Activated T-cell treated with anti-CD3 and anti-CD28 coated beads, Interleukin-2, amount 50 U/mL, for 1 hour (primary cell): Measurements from ENCODE around the gene ZMAT5.

ENCODE experiments used
- DNase-seq: peaks from one replicate; pipeline ENCODE4 v3.0.0-alpha.2; 2020

Gene ZMAT5

GRCh38 chr22:29726512-29727130 lies 40.2 kb downstream of the ZMAT5 start:
- no peak for DNase-seq

DNA sequence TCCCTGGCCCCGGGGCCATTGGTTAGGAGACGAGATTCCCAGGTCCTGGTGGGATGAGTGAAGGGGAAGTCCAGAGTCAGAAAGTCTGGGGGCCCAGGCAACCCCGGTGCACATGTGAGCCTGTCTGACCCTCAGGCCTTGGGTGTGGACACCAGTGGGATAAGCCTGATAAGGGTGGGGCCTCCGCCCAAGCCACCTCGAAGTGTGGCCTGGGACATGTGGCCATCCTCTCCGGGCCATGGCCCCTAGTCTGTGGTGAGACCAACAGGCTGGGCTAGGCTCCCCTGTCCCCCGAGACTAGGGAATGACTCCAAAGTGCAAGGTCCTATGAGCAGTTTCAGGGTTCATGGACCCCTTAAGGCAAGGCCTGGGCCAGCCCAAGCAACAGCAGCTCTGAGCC lies 40.7 kb downstream of the ZMAT5 start:
- no peak for DNase-seq

DNA sequence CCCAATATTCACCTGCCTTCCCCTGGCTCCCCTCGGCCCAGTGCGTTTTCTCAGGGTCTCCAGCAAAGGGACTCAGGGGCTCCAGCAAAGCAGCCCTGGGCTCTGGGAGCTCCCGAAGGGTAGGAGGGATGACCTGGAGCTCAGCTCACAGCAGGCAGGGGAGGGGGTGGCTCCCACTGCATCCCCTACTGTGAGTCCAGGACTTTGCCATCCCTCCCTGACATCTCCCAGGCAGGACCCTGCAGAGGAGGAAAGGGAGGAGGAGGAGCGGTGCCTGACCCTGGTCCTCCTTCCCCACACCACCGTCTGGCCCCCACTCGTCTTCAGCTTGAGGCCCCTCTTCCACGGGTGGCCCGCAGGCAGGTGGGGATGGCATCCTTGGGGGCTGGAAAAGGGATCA lies 42.0 kb downstream of the ZMAT5 start:
- DNase-seq = no peak

DNA sequence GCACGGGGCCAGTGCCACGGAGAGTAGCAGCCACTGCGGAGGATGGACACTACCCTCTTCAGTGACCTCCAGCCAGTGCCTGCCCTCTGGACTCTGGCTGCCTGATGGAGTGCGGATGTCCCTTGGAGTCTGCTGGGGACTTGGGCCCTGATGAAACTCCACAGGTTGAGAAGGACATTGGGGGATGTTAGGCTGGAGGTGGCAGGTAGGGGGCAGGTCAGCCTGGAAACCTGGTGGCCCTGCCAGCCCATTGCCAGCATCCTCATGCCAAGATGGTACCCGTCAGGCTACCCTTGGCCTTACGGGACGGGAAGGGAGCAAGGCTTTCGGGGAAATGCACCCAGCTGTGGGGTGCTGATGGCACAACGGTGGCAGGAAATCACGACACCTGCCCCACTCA lies 43.0 kb downstream of the ZMAT5 start:
- no peak for DNase-seq

- DNase-seq = no peak
These were observed 44.2 kb downstream of the ZMAT5 start for GRCh38 chr22:29722587-29722986.

GRCh38 chr22:29722151-29722550 lies 44.7 kb downstream of the ZMAT5 start:
- no peak for DNase-seq

DNA sequence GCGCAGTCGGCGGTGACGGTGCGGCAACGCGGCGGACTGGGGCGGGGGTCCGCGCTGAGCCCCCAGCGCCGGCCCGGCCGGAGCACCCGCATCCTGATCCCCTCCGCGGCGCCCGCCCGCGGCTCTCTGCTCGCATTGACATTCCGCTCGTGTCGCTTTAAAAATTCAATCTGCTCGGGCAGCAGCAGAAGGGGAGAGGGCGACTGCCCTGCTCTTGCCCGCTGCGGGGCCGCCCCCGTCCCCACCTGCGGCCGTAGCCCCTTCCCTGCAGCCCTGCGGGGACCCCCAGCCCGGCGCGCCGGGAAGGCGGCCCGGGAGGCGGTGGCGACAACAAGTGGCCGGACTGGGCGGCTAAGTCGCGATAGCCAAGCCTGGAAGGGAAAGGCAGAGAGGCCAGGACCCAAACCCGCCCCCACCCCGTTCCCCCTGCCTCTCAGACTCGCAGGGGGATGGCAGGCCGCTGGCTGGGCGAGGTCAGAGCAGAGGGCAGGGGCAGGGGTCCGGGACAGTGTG lies 45.9 kb downstream of the ZMAT5 start:
- DNase-seq = no peak

DNA sequence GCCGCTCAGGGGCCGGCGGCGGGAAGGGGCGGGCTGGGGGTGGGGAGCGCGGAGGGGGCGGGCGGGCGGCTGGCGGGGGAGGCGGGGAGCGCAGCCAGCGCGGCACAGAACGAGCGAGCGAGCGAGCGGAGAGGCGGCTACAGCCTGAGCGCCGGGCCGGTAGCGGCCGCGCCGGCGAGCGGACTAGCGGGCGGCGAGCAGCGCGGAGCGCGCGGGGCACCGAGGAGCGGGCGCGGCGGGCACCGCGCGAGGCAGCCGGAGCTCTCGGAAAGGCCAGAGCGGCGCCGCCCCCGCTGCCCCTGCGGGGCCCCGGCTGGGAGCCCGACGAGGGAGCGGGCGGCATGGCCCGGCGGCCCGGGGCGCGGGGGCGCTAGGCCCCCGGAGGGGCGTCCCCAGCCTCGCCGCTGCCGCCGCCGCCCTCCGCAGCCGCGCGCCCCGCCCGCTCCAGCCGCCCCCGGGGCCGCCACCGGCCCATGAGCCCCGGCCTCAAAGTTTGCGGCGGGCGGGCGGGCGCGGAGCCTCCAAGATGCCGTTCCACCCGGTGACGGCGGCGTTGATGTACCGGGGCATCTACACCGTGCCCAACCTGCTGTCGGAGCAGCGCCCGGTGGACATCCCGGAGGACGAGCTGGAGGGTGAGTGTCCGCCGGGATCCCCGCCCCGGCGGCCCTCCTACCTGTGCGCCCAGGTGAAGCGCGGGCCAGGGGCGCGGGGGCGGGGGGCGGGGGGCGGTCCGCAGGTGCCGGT lies 46.7 kb downstream of the ZMAT5 start, which contains the start of gene CABP7:
Gene CABP7, plus strand, starts transcription at position 105 of the 747 bp plus-strand sequence. Its CDS starts 422 bp downstream, at position 527.
- no peak for DNase-seq

DNA sequence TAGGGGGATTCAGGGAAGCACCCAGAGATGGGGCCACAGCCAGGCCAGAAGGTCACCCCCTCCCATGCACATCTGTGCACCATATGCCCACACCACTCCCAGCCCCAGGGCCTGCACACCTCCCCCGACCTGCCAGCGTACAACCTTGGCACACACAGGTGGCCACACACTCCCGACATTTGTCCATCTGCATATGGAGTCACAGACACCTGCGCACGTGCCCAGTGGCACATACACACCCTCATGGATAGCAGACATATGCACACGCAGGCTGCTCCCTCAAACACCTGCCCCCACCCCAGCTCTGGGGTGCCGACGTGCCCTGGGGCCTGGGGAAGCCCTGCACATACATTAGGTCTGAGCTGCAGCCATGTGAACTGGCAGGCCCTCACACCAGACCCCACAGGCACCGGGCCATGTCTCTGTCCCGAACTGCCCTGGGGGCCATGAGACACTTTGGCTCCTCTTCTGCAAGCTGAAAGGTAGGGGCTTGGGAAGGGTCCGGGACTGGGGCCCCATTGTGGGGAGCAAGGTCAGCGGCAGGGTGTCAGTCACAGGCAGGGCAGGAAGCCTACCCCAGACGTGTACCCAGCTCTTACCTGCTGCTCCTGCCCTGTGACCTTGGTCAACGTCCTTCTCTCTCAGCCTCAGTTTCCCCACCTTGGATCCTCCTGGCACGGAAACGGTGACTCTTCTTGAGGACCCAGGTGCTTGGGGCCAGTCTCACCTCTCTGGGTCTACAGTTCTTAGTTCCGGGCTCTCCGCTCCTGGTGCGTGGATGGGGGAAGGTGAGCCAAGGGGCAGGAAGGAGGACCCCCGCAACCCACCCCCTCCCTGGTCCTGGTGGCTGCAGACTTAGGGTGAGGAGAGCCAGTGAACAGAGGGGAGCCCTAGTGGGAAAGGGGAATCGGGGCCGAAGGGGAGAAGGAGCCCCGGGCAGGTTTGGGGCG lies 47.6 kb downstream of the ZMAT5 start:
- DNase-seq = no peak

DNA sequence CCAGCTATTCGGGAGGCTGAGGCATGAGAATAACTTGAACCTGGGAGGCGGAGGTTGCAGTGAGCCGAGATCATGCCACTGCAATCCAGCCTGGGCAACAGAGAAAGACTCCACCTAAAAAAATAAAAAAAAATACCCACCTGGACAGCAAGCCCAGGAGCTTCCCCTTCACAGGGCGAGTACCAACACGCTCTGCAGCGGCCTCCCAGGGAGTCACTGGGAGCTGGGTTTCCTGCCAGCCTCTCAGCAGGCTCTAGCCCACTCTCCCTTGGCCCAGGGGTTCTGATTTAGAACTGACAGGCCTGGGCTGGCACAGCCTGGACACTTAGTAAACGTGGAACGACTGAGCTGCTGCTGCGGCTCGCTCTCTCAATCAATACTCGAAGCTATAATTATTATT lies 49.0 kb downstream of the ZMAT5 start:
- no peak for DNase-seq

DNA sequence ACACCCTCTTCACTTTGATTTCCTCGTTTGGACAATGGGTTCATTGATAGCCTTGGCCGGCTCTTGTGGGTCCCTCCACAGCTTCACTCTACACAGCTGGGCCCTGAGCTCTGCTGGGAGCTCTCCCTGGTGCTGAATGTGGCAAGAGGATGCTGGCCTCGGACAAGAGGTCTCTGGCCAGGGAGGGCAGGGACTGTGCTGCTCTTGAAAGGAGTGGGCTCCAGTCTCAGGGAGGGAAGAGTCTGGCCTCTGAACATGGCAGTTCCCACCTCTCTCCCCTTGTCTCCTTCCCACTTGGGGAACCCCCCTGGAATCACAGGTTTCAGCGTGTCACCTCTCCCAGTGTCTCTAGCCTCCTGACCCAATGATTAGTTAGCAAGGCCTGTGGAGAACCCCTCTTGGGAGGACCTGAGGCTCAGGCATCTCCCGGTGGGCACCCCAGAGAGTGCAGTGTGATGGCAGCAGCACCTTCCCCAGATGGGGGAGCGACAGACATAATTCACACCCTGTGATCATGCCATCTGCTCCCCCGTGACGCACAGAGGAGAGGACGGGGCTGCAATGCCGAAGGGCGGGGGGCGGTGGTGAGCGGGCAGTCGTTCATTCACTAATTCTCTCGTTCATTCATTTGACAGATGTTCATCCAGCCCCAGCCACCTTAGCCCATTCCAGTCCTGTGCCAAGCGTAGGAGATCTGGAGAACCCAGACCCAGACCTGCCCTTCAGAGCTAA lies 49.8 kb downstream of the ZMAT5 start:
- no peak for DNase-seq

DNA sequence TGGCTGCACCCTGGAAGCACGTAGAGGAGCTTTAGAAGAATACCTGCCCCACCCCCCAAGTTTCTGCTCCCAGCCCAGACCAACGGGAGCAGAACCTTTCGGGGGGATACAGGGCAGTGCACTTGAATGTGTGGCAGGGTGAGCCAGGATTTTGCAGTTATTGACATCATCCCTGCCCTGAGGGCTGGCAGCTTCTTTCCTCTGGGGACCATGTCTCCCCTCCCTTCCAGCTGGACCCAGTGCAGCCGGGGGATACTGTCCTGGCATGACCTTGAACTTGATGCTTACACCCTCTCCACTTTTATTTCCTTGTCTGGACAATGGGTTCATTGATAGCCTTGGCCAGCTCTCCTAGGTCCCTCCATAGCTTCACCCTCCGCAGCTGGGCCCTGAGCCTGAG lies 51.1 kb downstream of the ZMAT5 start:
- no peak for DNase-seq

- DNase-seq = no peak
These were observed 51.6 kb downstream of the ZMAT5 start for GRCh38 chr22:29715240-29715639.

DNA sequence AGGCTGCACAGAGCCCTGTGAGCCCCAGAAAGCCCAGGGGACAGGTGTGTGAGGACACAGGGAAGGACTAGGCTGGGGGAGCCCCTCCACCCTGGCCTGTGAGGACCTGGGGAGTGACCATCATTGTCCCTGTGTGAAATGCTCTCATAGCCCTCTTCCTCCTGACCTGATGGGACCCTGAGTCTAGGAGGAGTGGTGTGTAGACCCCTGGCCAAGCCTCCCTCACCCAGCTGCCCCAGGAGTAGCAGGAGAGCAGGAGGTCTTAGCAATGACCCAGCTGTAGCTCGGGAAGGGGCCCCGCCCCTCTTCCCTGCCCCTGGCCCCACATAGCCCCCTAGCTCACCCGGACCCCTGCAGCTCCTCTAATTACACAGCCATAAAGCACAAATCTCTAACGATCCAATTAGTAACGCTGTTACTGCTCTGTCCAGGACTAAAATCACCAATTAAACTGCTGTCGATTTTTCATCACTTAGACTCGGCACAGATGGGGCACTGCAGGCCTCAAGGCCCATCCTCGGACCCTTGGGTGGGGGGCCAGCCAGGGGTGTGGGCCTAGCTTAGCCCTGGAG lies 53.6 kb downstream of the ZMAT5 start:
- DNase-seq = no peak

DNA sequence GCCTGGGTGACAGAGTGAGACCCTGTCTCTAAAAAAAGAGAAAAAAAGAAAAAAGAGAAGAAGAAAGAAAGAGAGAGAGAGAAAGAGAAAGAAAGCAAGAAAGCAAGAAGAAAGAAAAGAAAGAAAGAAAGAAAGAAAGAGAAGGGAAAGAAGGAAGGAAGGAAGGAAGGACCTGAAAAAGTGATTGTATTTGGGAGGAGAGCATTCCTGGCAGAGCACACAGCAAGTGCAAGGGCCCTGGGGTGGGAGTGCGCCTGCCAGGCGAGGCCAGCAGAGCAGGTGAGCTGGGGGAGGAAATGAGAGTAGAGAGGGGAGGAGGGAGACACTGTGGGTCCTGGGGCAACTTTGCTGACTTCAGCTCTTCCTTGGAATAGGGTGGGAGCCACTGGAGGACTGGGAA lies 54.7 kb downstream of the ZMAT5 start:
- no peak for DNase-seq

GRCh38 chr22:29710922-29711593 lies 55.7 kb downstream of the ZMAT5 start:
- DNase-seq = no peak

GRCh38 chr22:29710193-29710592 lies 56.6 kb downstream of the ZMAT5 start:
- no peak for DNase-seq

DNA sequence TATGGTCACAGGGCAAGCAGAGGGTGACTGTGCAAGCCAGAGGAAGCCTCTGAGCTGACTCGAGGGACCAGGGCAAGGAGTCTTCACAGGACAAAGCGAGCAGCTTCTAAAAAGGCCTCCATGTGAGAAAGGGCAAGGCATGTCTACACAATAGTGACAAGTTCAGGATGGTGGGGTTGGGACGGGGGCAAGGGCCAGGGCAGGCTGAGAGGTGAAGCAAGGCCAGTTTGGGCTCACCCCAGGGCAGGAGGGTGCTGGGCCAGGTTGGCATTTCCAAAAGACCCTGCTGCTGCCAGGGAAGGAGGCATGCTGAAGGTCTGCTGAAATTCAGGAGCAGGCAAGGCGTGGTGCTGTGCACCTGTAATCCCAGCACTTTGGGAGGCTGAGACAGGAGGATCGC lies 59.3 kb downstream of the ZMAT5 start:
- no peak for DNase-seq

DNA sequence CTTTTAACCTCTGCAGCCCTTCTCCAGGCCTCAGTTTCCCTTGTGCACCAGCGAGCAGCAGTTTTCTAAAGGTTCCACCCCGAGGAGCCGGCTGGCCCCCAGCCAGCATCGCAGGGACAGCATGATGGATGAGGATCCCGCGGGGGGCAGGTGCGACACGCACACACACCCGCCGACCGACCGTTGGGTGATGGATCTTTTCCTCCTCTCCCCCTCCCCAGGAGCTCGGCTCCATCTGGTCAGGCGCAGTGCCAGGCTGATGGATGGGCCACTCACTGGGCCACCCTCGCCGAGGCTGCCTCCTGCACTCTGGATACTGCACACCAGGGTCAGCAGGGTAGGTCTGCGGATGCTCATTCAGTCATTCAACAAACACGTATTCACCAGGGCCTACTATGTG lies 59.8 kb downstream of the ZMAT5 start:
- no peak for DNase-seq

- DNase-seq = no peak
These were observed 60.3 kb downstream of the ZMAT5 start for GRCh38 chr22:29706486-29706885.

DNA sequence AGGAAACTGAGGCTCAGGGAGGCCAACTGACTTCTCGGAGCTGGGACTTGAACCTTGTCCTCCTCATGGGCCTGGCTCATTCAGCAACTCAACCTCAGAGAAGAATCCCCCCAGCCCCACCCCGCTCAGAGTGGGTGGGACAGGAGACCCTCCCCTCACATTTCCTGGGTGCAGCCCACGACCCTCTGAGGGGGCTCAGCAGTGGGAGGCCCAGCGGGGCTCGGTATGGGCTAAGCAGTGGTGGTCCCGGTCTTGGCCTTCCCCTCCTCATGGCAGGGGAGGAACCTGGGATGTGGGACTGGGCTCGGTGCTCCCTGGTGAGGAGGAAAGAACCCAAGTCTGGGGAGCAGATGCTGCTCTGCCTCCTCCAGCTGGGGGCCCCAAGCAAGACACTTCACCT lies 61.2 kb downstream of the ZMAT5 start:
- no peak for DNase-seq
